Naive thymus-derived CD4-positive, alpha-beta T cell (primary cell): Measurements from ENCODE around the gene MPZL2. TPM values are rescaled to one million over a fixed set of nuclear protein-coding genes. Genes with fewer than 3 reads are reported as not detected.
A peak's percentile ranks its signal among the peaks of the same experiment; 100 is the strongest.

Experiments used
- ATAC-seq: fragments of 150-1000 bp; cut with Tn5 transposase; 2 replicates; pipeline ENCODE4 v1.10.0; 2021; ENCODE audit warnings: mild to moderate bottlenecking, moderate library complexity
- CTCF ChIA-PET: fragments of 350-600 bp; sonication (Branson Sonifier 250); formaldehyde crosslinking; loops from one replicate; lab custom pipeline; 2021; ENCODE audit warnings: antibody characterized with exemption; lab: Charles Lee
- POLR2A ChIA-PET: fragments of 350-600 bp; sonication (Branson Sonifier 250); formaldehyde crosslinking; loops from one replicate; lab custom pipeline; 2021; ENCODE audit warnings: antibody characterized with exemption, inconsistent platforms; lab: Charles Lee
- DNase-seq, 9 donors: peaks; one replicate each; pipeline versions ENCODE4 v3.0.0 to v3.0.0-alpha.2; 2020 to 2022; ENCODE audit warnings: mixed read lengths in 1 of 9
- H3K27ac ChIP-seq: one replicate; pipeline ENCODE4 v1.7.0; 2013; ENCODE audit warnings: mild to moderate bottlenecking, low read depth, low read length, moderate library complexity
- H3K27me3 ChIP-seq, 2 donors: one replicate each; pipeline ENCODE4 v1.7.0; 2013; ENCODE audit warnings: low read length in 2 of 2, mild to moderate bottlenecking in 2 of 2, moderate library complexity in 2 of 2; ENCODE audit not compliant: control insufficient read depth in 2 of 2, insufficient read depth in 2 of 2
- H3K36me3 ChIP-seq, 3 experiments: 1 replicate in 2 of 3; 2 replicates in 1 of 3; pipeline ENCODE4 v1.7.0; 2013; ENCODE audit warnings: low read length in 3 of 3, mild to moderate bottlenecking in 3 of 3, moderate library complexity in 1 of 3; ENCODE audit not compliant: insufficient read depth in 3 of 3, control insufficient read depth in 2 of 3
- H3K4me1 ChIP-seq, 2 donors: one replicate each; pipeline ENCODE4 v1.7.0; 2013; ENCODE audit warnings: low read length in 2 of 2, mild to moderate bottlenecking in 2 of 2, moderate library complexity in 1 of 2; ENCODE audit not compliant: control insufficient read depth in 2 of 2, insufficient read depth in 2 of 2
- H3K4me3 ChIP-seq: 2 replicates; pipeline ENCODE4 v1.7.0; 2013; ENCODE audit warnings: mild to moderate bottlenecking, low read length
- H3K9me3 ChIP-seq, 3 experiments: 1 replicate in 2 of 3; 2 replicates in 1 of 3; pipeline ENCODE4 v1.7.0; 2013; ENCODE audit warnings: low read length in 3 of 3; ENCODE audit not compliant: control insufficient read depth in 2 of 3
- H3K27ac Mint-ChIP-seq, 9 donors: one replicate each; pipeline ENCODE4 v1.8.0; 2020 to 2022; ENCODE audit warnings: mixed read lengths in 9 of 9, mild to moderate bottlenecking in 8 of 9, moderate library complexity in 5 of 9, inconsistent platforms in 2 of 9
- H3K27me3 Mint-ChIP-seq, 5 donors: one replicate each; pipeline ENCODE4 v1.8.0; 2021 to 2022; ENCODE audit warnings: mixed read lengths in 5 of 5, mild to moderate bottlenecking in 1 of 5
- H3K36me3 Mint-ChIP-seq, 5 donors: one replicate each; pipeline ENCODE4 v1.8.0; 2020 to 2022; ENCODE audit warnings: mixed read lengths in 5 of 5, mild to moderate bottlenecking in 3 of 5, inconsistent platforms in 1 of 5
- H3K4me1 Mint-ChIP-seq, 7 donors: one replicate each; pipeline ENCODE4 v1.8.0; 2020 to 2022; ENCODE audit warnings: mixed read lengths in 7 of 7, mild to moderate bottlenecking in 3 of 7, inconsistent platforms in 1 of 7
- H3K4me3 Mint-ChIP-seq, 10 donors: one replicate each; pipeline ENCODE4 v1.8.0; 2020 to 2022; ENCODE audit warnings: mild to moderate bottlenecking in 10 of 10, mixed read lengths in 10 of 10, moderate library complexity in 6 of 10, inconsistent platforms in 2 of 10
- H3K9me3 Mint-ChIP-seq, 11 donors: one replicate each; pipeline ENCODE4 v1.8.0; 2020 to 2022; ENCODE audit warnings: mixed read lengths in 11 of 11, mild to moderate bottlenecking in 4 of 11, inconsistent platforms in 1 of 11, moderate library complexity in 1 of 11
- intact Hi-C, 2 donors: fragments of 100-400 bp; cut with micrococcal nuclease; formaldehyde crosslinking; loops; one replicate each; pipeline ENCODE4 v1.15.1; 2023
- polyA plus RNA-seq, 2 donors: library from polyadenylated mRNA; unstranded; fragments of 300-500 nt; fragmentation: Illumina TruSeq; gene quantifications; one replicate each; pipeline ENCODE4 v1.2.3, GENCODE V29; 2021
- total RNA-seq, 6 experiments: library from RNA in 5 of 6; stranded (reverse) in 5 of 6; gene quantifications; 1 replicate in 5 of 6; 2 replicates in 1 of 6; pipeline ENCODE4 v1.2.3 and lab custom pipeline; 2021 to 2026

Gene MPZL2
- total RNA-seq (1 to 10 TPM in 4 of 5 experiments, under 1 TPM in 1; 0.69 to 5.9 (median 1.6) TPM), polyA plus RNA-seq (1 to 10 TPM; 1.2 to 1.5 TPM), total RNA-seq (lab: John Stamatoyannopoulos, UW) (1.6 reads per million, percentile 5 among the genes with 10 or more reads in this experiment)

DNA sequence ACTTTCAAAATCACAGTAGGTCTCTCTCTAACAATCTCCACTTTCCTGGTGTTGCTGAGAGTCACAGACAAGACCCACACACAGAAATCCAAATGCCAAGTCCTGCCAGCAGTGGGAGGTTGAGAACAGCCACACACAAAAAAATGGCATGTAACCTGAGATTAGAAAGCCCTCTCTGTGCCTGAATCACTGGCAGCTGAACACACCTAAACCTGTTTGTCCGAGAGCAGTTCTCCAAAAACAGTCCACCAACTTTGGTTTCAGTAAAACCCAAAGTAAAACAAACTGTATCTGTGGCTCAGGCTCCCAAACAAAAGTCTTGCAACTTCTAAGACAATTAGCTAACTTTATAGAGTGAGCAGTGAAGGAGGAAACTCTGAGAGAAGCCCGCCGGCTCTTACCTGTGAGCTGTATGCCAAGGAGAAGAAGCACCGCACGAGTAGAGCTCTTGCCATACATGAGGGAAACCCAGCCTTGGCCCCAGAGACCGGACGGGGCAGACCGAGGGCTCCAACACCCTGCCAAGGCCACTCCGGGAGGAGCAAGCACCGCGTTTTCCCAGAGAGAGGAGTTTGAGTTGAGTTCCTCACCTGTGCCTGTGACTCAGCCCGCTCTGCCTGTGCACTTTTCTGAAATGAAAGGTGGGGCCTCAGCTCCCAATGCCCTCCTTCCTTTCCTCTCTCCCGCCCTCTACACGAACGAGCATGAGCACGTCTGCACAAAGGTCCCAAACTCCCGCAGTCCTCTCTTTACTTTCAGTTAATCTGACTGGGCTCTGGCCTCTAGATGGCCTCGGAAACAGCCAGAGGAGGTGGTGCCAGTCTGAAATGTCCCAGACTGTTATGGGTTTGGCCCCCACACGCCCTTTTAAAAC lies at the start of gene MPZL2:
TSS of gene MPZL2 (minus strand) at position 603 of the 874 bp plus-strand sequence. CDS start at position 459, 144 bp downstream.
- Mint-ChIP-seq H3K27ac (peak within 1 kb of the TSS; percentile 30 to 94 (median 75)), H3K4me3 (peak within 1 kb of the TSS; percentile 78 to 91 (median 88)), H3K9me3 (no peaks in the 10 kb centered on the region), H3K27me3 (peaks cover 0 to 19% (median 0%) of the 10 kb centered on the region in 5 donors), H3K36me3 (peaks cover 0 to 5% (median 0%) of the 10 kb centered on the region in 5 donors), H3K4me1 (peaks cover 19 to 44% (median 37%) of the 10 kb centered on the region in 7 donors)
- Histone ChIP-seq H3K36me3 (no peaks in the 10 kb centered on the region), H3K9me3 (no peaks in the 10 kb centered on the region), H3K4me1 (peaks cover 0 to 14% of the 10 kb centered on the region in 2 donors), H3K27me3 (no peaks in the 10 kb centered on the region), H3K27ac (peak within 1 kb of the TSS; percentile 55), H3K4me3 (peak within 1 kb of the TSS; percentile 29)
- CTCF ChIA-PET: interaction anchor here (0.9 to 2.4 kb wide), 5 partner anchors 27 to 82 kb away, joined by 3 to 11 read pairs (median 4); partner anchors contain the start of gene JAML
- intact Hi-C loops: loop anchor here in 1 of 2 donors (2.0 kb wide), 1 partner anchor 19 kb away; no protein-coding TSS in a partner anchor
- POLR2A ChIA-PET: interaction anchor here (0.6 to 3.0 kb wide), 8 partner anchors 10 to 74 kb away, joined by 3 to 18 read pairs (median 6); partner anchors contain the start of genes JAML and MPZL3
- peak; percentile 72 for ATAC-seq
- peak in 8 of 9 donors; percentile 11 to 47 (median 28) for DNase-seq

DNA sequence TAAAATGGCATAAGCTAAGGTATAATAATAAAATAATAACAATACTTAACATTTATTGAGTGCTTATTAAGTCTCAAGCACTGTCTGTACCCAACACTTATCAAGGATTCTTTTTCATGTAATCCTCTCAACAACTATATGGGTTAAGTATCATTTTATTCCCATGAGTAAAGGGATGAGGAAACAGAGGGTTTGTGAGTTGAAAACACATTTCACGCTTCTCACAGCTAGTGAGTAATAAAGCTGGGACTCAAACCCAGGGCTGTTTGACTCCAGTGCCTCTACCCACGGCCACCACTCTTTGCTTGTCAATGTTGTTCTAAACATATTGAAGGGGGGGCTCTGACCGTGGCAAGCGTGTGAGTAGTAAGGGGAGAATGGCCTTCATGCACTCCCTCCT lies 49.1 kb upstream of the MPZL2 start:
- Histone ChIP-seq H3K9me3 (no peaks in the 10 kb centered on the region), H3K27me3 (no peaks in the 10 kb centered on the region), H3K4me3 (no peak overlapping the region), H3K27ac (peak overlapping the region; percentile 52), H3K36me3 (peaks cover 34 to 60% (median 41%) of the 10 kb centered on the region in 3 experiments), H3K4me1 (peaks cover 65 to 87% of the 10 kb centered on the region in 2 donors)
- Mint-ChIP-seq H3K4me1 (peaks cover 63 to 98% (median 91%) of the 10 kb centered on the region in 7 donors), H3K4me3 (peak overlapping the region in 1 of 10 donors; percentile 95), H3K36me3 (peaks cover 24 to 69% (median 56%) of the 10 kb centered on the region in 5 donors), H3K9me3 (peaks cover 0 to 6% (median 0%) of the 10 kb centered on the region in 11 donors), H3K27me3 (no peaks in the 10 kb centered on the region), H3K27ac (peak overlapping the region in 8 of 9 donors; percentile 89 to 100 (median 98))
- intact Hi-C loops: no loop called here
- ChIA-PET POLR2A (interaction anchor here (0.9 kb wide), 1 partner anchor 14 kb away, joined by 3 read pairs; no protein-coding TSS in a partner anchor), CTCF (interaction anchor here (2.0 kb wide), 1 partner anchor 17 kb away, joined by 13 read pairs; no protein-coding TSS in a partner anchor)
- ATAC-seq (no peak), DNase-seq (no peak)

DNA sequence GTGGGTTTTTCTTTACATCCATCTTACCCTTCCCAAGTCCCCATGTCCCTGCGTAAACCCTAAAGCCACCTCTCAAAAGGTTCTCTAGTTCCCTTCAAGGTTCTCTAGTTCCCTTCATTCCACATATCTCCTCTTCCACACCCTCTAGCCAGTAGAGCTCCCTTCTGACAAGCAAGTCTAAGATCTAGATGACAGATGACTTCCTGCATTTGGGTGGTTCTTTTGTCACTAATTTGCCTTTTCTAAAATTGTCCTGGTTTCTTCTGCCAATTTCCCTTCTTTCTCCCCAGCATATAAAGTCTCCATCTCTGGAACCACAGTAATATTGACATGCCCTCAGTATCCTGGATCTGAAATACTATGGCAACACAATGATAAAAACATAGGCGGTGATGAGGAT lies 48.2 kb upstream of the MPZL2 start:
- Histone ChIP-seq H3K36me3 (peaks cover 37 to 60% (median 42%) of the 10 kb centered on the region in 3 experiments), H3K27ac (peak overlapping the region; percentile 52), H3K9me3 (no peaks in the 10 kb centered on the region), H3K4me3 (no peak overlapping the region), H3K27me3 (no peaks in the 10 kb centered on the region), H3K4me1 (peaks cover 65 to 87% of the 10 kb centered on the region in 2 donors)
- Mint-ChIP-seq H3K27ac (peak overlapping the region; percentile 66 to 100 (median 93)), H3K4me3 (peak overlapping the region; percentile 0 to 95 (median 48)), H3K27me3 (no peaks in the 10 kb centered on the region), H3K36me3 (peaks cover 24 to 72% (median 61%) of the 10 kb centered on the region in 5 donors), H3K4me1 (peaks cover 66 to 97% (median 91%) of the 10 kb centered on the region in 7 donors), H3K9me3 (peaks cover 0 to 5% (median 0%) of the 10 kb centered on the region in 11 donors)
- ATAC-seq (no peak), DNase-seq (no peak)
- ChIA-PET CTCF (interaction anchor here (0.8 to 1.7 kb wide), 8 partner anchors 9 to 42 kb away, joined by 3 to 12 read pairs (median 4); partner anchors contain the start of gene CD3D), POLR2A (interaction anchor here (0.6 kb wide), 1 partner anchor 9 kb away, joined by 3 read pairs; no protein-coding TSS in a partner anchor)
- intact Hi-C loops: no loop called here

DNA sequence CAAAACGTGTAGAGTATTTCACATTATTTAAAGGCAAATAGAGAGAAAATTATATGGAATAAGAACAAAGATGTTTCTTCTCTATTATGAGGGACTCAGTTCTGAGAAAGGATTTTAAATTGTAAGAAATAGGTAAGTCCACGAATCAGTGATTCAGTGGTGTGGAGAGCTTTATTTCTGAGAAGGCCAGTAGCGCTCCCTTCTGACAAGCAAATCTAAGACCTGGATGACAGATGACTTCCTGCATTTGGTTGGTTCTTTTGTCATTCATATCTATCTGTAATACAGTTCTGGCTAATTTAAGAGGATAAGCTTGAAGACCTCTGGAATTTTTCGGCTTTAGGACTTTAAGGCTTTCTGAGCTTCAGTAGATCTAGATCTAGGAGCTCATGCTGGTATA lies 47.4 kb upstream of the MPZL2 start:
- Mint-ChIP-seq H3K27ac (peak overlapping the region; percentile 36 to 100 (median 93)), H3K27me3 (no peaks in the 10 kb centered on the region), H3K4me1 (peaks cover 64 to 97% (median 91%) of the 10 kb centered on the region in 7 donors), H3K36me3 (peaks cover 24 to 75% (median 65%) of the 10 kb centered on the region in 5 donors), H3K4me3 (peak overlapping the region in 7 of 10 donors; percentile 9 to 95 (median 58)), H3K9me3 (peaks cover 0 to 4% (median 0%) of the 10 kb centered on the region in 11 donors)
- CTCF ChIA-PET: interaction anchor here (0.6 to 1.9 kb wide), 13 partner anchors 8 to 997 kb away, joined by 3 to 12 read pairs (median 4); partner anchors contain the start of gene CD3D
- intact Hi-C loops: no loop called here
- Histone ChIP-seq H3K4me1 (peaks cover 60 to 88% of the 10 kb centered on the region in 2 donors), H3K27ac (peak overlapping the region; percentile 52), H3K4me3 (no peak overlapping the region), H3K27me3 (no peaks in the 10 kb centered on the region), H3K36me3 (peaks cover 37 to 60% (median 42%) of the 10 kb centered on the region in 3 experiments), H3K9me3 (no peaks in the 10 kb centered on the region)
- peak in 2 of 9 donors; percentile 22 to 23 for DNase-seq
- POLR2A ChIA-PET: interaction anchor here (0.6 to 5.0 kb wide), 2 partner anchors 8 to 12 kb away, joined by 3 to 31 read pairs; no protein-coding TSS in a partner anchor
- ATAC-seq: no peak

DNA sequence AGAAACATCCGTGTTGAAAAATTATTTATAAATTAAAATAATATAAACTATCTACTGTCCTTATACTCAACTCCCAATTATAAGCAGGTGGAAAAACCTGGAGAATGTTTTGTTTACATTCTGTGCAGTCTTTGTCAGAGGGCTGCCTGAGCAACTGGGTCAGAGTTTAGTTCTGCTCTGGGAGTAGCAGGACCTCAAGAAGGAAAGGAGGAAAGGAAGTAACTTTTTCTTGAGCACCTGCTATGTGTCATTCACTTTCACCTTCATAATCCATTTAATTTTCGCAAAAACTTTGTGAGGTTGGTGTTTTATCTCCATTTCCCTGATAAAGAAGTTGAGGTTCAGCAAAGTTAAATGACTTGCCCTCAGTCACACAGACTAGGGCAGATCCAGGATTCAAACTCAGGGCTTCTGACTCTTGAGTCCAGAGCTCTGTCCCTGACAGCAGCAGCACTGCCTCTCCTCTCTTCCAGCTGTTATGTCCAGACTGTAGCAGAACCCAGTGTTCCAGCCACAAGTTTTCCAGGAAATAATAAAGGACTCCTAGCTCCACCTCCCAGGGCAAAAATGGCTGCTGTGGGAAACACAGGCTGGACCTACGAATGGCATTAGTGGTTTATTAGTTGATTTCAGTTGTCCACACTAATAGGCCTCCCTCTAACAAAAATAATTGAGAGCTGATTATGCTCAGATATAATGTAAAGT lies 46.8 kb upstream of the MPZL2 start:
- Histone ChIP-seq H3K4me1 (peaks cover 55 to 83% of the 10 kb centered on the region in 2 donors), H3K27ac (peak overlapping the region; percentile 52)
- peak overlapping the region; percentile 36 to 100 (median 93) for H3K27ac Mint-ChIP-seq

More for the DNA sequence above, 46.8 kb upstream of the MPZL2 start:
- ATAC-seq (no peak), DNase-seq (no peak)
- H3K9me3 ChIP-seq: no peaks in the 10 kb centered on the region
- H3K9me3 Mint-ChIP-seq: peaks cover 0 to 3% (median 0%) of the 10 kb centered on the region in 11 donors
- ChIA-PET CTCF (interaction anchor here (0.6 to 1.9 kb wide), 10 partner anchors 8 to 112 kb away, joined by 3 to 12 read pairs (median 4); partner anchors contain the start of gene CD3D), POLR2A (interaction anchor here (5.0 kb wide), 1 partner anchor 11 kb away, joined by 31 read pairs; no protein-coding TSS in a partner anchor)
- peak overlapping the region in 8 of 10 donors; percentile 29 to 95 (median 52) for H3K4me3 Mint-ChIP-seq
- H3K4me3 ChIP-seq: no peak overlapping the region
- intact Hi-C loops: no loop called here
- H3K4me1 Mint-ChIP-seq: peaks cover 60 to 93% (median 86%) of the 10 kb centered on the region in 7 donors
- H3K27me3 Mint-ChIP-seq: no peaks in the 10 kb centered on the region
- peaks cover 24 to 78% (median 68%) of the 10 kb centered on the region in 5 donors for H3K36me3 Mint-ChIP-seq
- no peaks in the 10 kb centered on the region for H3K27me3 ChIP-seq
- peaks cover 37 to 60% (median 42%) of the 10 kb centered on the region in 3 experiments for H3K36me3 ChIP-seq
